Glutamatergic neuron (in vitro differentiated cells): ENCODE data around the gene PADI2. TPM values are rescaled to one million over a fixed set of nuclear protein-coding genes. Genes with fewer than 3 reads are reported as not detected.

Source experiments
- DNase-seq: peaks from one replicate; pipeline ENCODE4 v3.0.0; 2022
- H3K27ac Mint-ChIP-seq: one replicate; pipeline ENCODE4 v1.8.0; 2020; ENCODE audit warnings: mild to moderate bottlenecking, mixed read lengths, inconsistent platforms; ENCODE audit not compliant: unreplicated experiment
- H3K27me3 Mint-ChIP-seq: one replicate; pipeline ENCODE4 v1.8.0; 2020; ENCODE audit warnings: mild to moderate bottlenecking, moderate library complexity, mixed read lengths, inconsistent platforms; ENCODE audit not compliant: unreplicated experiment
- H3K36me3 Mint-ChIP-seq: one replicate; pipeline ENCODE4 v1.8.0; 2020; ENCODE audit warnings: mild to moderate bottlenecking, mixed read lengths, inconsistent platforms; ENCODE audit not compliant: unreplicated experiment
- H3K4me1 Mint-ChIP-seq: one replicate; pipeline ENCODE4 v1.8.0; 2020; ENCODE audit warnings: mild to moderate bottlenecking, low read depth, mixed read lengths, inconsistent platforms; ENCODE audit not compliant: unreplicated experiment
- H3K4me3 Mint-ChIP-seq: one replicate; pipeline ENCODE4 v1.8.0; 2020; ENCODE audit warnings: mild to moderate bottlenecking, mixed read lengths, inconsistent platforms; ENCODE audit not compliant: unreplicated experiment
- H3K9me3 Mint-ChIP-seq: one replicate; pipeline ENCODE4 v1.8.0; 2020; ENCODE audit warnings: mild to moderate bottlenecking, moderate library complexity, mixed read lengths, inconsistent platforms; ENCODE audit not compliant: unreplicated experiment
- total RNA-seq: library from RNA; stranded (reverse); fragmentation: NEBNext Ultra II Directional; extraction: Animal tissue kit (Norgen Biotek cat#: 25700); gene quantifications from one replicate; pipeline ENCODE4 v1.2.1, GENCODE V29; 2021; ENCODE audit not compliant: unreplicated experiment
- TF ChIP-seq, protein P1 (sequence below): fragments of 200-600 bp; sonication (generic); IDR thresholded peaks from one replicate; pipeline ENCODE4 v1.5.0; 2021; ENCODE audit not compliant: partially characterized antibody, unreplicated experiment

The PADI2 gene
- total RNA-seq, 1 donor from 2014 or later, result 0.74 TPM

DNA sequence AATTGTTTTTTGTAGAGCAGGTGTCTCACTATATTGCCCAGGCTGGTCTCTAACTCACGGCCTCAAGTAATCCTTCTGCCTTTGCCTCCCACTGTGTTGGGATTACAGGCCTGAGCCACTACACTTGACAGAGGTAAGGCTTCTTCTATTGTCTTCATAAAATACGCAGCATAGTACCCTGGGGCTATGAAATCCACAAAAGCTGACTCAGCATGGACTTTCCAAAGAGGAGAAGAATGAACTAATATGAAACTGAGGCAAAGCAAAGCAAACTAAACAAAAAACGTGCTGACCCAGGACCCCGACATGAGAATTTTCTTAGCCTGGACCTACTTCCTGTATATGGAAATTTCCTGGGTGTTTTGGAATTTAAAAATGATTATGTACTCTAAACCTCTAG, 89.0 kb downstream of the PADI2 start:
- no peaks in the 10 kb centered on the region for H3K27me3 Mint-ChIP-seq

DNA sequence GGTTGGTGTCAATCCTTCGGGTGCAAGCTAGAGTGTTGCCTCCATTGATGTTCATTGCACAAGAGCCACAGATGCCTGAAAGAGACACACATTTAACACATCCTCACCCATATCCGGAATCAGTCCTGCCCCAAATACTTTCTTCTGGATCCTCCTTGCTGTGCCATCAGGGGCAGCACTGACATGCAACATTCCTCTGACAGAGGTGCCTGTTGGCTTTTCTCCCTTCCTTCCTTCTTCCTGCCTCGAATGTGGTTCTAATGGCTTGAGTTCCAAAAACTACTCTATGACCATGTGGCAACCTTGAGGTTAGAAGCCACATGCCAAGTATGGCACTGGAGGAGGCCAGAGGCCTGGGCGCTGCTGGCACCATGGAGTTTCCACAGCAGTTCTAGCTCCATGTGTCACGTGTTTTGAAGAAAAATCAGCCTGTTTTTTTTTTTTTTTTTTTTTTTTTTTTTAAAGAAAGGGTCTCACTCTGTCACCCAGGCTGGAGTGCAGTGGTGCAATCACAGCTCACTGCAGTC, 90.5 kb downstream of the PADI2 start:
- TF ChIP-seq, protein P1, sequence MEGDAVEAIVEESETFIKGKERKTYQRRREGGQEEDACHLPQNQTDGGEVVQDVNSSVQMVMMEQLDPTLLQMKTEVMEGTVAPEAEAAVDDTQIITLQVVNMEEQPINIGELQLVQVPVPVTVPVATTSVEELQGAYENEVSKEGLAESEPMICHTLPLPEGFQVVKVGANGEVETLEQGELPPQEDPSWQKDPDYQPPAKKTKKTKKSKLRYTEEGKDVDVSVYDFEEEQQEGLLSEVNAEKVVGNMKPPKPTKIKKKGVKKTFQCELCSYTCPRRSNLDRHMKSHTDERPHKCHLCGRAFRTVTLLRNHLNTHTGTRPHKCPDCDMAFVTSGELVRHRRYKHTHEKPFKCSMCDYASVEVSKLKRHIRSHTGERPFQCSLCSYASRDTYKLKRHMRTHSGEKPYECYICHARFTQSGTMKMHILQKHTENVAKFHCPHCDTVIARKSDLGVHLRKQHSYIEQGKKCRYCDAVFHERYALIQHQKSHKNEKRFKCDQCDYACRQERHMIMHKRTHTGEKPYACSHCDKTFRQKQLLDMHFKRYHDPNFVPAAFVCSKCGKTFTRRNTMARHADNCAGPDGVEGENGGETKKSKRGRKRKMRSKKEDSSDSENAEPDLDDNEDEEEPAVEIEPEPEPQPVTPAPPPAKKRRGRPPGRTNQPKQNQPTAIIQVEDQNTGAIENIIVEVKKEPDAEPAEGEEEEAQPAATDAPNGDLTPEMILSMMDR, result no peak
- no peak overlapping the region for H3K4me3 Mint-ChIP-seq
- no peak for DNase-seq
- no peaks in the 10 kb centered on the region for H3K4me1 Mint-ChIP-seq
- H3K9me3 Mint-ChIP-seq, result peaks cover 2% of the 10 kb centered on the region
- H3K27me3 Mint-ChIP-seq, result no peaks in the 10 kb centered on the region
- H3K36me3 Mint-ChIP-seq, result no peaks in the 10 kb centered on the region
- H3K27ac Mint-ChIP-seq, result no peak overlapping the region

More for the DNA sequence above, 89.0 kb downstream of the PADI2 start:
- H3K4me1 Mint-ChIP-seq, result no peaks in the 10 kb centered on the region
- TF ChIP-seq, protein P1, result no peak
- H3K4me3 Mint-ChIP-seq, result no peak overlapping the region
- DNase-seq, result no peak
- no peaks in the 10 kb centered on the region for H3K36me3 Mint-ChIP-seq
- H3K27ac Mint-ChIP-seq, result no peak overlapping the region
- H3K9me3 Mint-ChIP-seq, result peaks cover 2% of the 10 kb centered on the region

DNA sequence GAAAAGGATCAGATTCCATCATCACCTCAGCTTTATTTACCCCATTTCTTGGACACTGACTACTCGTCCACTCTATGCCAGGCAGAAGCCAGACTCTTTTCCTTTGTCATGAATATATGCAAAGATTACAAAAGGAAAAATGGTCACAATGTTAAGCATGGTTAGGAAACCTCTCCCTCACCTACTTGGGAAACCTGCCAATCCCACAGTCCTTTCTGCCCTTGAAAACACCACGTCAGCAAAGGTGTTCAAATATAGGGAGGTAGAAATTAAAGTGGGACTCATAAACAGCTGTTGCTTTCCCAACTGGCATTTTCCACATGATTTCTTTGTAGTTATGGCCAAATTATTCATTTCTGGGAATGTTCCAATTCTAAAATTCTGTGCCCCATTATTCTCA, 91.4 kb downstream of the PADI2 start:
- TF ChIP-seq, protein P1, result no peak
- Mint-ChIP-seq H3K36me3 (no peaks in the 10 kb centered on the region), H3K9me3 (peaks cover 2% of the 10 kb centered on the region), H3K27ac (no peak overlapping the region), H3K27me3 (no peaks in the 10 kb centered on the region), H3K4me1 (no peaks in the 10 kb centered on the region), H3K4me3 (no peak overlapping the region)
- no peak for DNase-seq

DNA sequence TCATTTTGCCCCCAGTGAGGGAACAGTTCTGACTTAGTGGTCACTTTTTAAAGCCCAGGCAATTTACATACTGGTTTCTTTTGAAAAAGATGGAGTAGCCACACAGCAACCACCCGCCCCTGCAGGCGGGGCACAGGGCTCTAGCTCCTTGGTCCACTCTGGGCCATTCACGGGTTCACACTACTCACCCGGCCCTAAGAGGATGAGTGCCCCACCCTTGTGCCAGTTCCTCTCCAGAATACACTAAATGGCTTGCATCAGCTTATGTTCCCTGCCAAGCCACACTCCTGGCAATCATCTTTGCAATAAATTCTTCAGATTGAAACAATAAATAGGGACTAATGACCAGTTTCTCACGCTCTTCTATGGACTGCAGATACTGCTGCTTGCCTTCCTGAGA, 91.8 kb downstream of the PADI2 start:
- no peak overlapping the region for H3K27ac Mint-ChIP-seq
- TF ChIP-seq, protein P1, result no peak
- H3K9me3 Mint-ChIP-seq, result peaks cover 2% of the 10 kb centered on the region
- DNase-seq, result no peak
- H3K27me3 Mint-ChIP-seq, result no peaks in the 10 kb centered on the region
- H3K4me3 Mint-ChIP-seq, result no peak overlapping the region
- H3K4me1 Mint-ChIP-seq, result no peaks in the 10 kb centered on the region
- no peaks in the 10 kb centered on the region for H3K36me3 Mint-ChIP-seq

DNA sequence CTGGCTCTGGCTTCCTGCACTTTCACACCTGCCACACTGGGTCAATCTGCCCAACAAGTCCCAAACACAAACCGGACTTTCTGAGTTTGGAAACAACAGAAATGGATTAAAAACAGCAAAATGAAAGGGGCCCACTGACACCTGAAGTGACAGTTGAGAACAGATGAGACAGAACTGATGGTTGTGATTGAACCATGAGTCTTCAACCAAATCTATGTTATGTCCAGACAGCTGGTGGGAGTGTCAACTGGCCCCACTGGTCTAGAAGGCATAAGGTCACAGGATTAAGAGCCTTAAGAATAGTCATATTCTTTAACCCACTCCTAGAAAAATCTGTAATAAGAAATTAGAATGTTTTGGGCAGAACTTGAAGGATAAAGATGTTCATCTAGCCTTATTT, 94.5 kb downstream of the PADI2 start:
- DNase-seq, result no peak
- no peak overlapping the region for H3K4me3 Mint-ChIP-seq
- no peaks in the 10 kb centered on the region for H3K27me3 Mint-ChIP-seq
- H3K4me1 Mint-ChIP-seq, result no peaks in the 10 kb centered on the region
- no peak overlapping the region for H3K27ac Mint-ChIP-seq
- TF ChIP-seq, protein P1, result no peak
- H3K9me3 Mint-ChIP-seq, result no peaks in the 10 kb centered on the region
- no peaks in the 10 kb centered on the region for H3K36me3 Mint-ChIP-seq
